Neural crest cell (in vitro differentiated cells): ENCODE measurements around the gene GSC. TPM values are rescaled to one million over a fixed set of nuclear protein-coding genes. Genes with fewer than 3 reads are reported as not detected.
"Not testable (repeated sequence)": the region's sequence is repeated elsewhere in the genome, so short reads cannot be mapped to it uniquely, and the experiment has no call there.

ENCODE experiments used
- DNase-seq: peaks from one replicate; pipeline ENCODE4 v3.0.0; 2021; ENCODE audit warnings: low read depth, mixed read lengths, low spot score
- H3K27ac Mint-ChIP-seq: one replicate; pipeline ENCODE4 v1.8.0; 2021; ENCODE audit warnings: mild to moderate bottlenecking, mixed read lengths; ENCODE audit not compliant: unreplicated experiment
- H3K27me3 Mint-ChIP-seq: 2 replicates; pipeline ENCODE4 v1.8.0; 2021; ENCODE audit warnings: low read depth, mild to moderate bottlenecking, mixed read lengths
- H3K36me3 Mint-ChIP-seq: 2 replicates; pipeline ENCODE4 v1.8.0; 2021; ENCODE audit warnings: low read depth, mild to moderate bottlenecking, mixed read lengths
- H3K4me1 Mint-ChIP-seq: 2 replicates; pipeline ENCODE4 v1.8.0; 2021; ENCODE audit warnings: mixed read lengths
- H3K4me3 Mint-ChIP-seq: one replicate; pipeline ENCODE4 v1.8.0; 2021; ENCODE audit warnings: mild to moderate bottlenecking, mixed read lengths
- H3K9me3 Mint-ChIP-seq: 2 replicates; pipeline ENCODE4 v1.8.0; 2021; ENCODE audit warnings: mixed read lengths
- total RNA-seq: library from RNA; stranded (reverse); gene quantifications from 2 replicates; pipeline ENCODE4 v1.2.1, GENCODE V29; 2021
- TF ChIP-seq, protein P1 (sequence below): fragments of 200-600 bp; sonication (generic); conservative IDR thresholded peaks from 2 replicates; pipeline ENCODE4 v1.5.0; 2021; ENCODE audit warnings: antibody characterized with exemption, mild to moderate bottlenecking

GSC gene
- total RNA-seq, 1 donor from 2014 or later = not detected

DNA sequence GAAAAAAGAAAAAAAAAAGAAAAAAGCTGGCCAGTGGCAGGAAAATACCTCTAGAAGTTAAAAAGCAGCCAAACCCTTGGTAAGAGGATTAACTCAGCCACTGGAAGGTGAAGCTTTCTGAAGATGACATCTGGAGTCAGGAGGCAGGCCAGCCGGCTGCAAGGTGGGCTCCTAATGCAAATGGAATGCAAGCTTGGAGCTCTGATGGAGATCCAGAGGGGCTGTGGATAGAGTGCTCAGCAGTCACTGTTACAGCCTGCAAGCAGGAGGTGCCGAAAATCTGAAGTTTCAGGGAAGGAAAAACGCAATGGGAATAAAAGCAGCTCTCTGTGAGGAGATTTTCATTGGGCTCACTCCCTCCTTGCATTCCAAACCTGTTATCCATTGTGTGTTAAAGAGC, 41.0 kb downstream of the GSC start:
- DNase-seq = no peak
- Mint-ChIP-seq H3K4me3 (no peak overlapping the region), H3K4me1 (no peaks in the 10 kb centered on the region)

DNA sequence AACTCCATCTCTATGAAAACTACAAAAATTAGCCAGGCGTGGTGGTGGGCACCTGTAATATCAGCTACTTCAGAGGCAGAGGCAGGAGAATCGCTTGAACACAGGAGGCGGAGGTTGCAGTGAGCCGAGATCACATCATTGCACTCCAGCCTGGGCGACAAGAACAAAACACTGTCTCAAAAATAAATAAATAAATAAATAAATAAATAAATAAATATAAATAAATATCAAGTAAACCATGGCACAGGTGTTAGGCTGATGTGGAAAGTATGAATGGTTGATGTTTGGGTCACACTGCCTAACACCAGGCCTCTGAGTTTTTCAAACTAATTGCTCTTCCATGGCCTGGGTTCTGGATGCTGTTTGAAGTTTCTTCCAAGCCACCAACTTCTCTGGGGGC, 41.5 kb downstream of the GSC start:
- not testable (repeated sequence) for H3K36me3 Mint-ChIP-seq, H3K27ac Mint-ChIP-seq, H3K4me1 Mint-ChIP-seq

More for the DNA sequence above, 41.0 kb downstream of the GSC start:
- Mint-ChIP-seq H3K27ac (no peak overlapping the region), H3K36me3 (no peaks in the 10 kb centered on the region), H3K27me3 (peaks cover 5% of the 10 kb centered on the region), H3K9me3 (peaks cover 2% of the 10 kb centered on the region)
- TF ChIP-seq, protein P1, sequence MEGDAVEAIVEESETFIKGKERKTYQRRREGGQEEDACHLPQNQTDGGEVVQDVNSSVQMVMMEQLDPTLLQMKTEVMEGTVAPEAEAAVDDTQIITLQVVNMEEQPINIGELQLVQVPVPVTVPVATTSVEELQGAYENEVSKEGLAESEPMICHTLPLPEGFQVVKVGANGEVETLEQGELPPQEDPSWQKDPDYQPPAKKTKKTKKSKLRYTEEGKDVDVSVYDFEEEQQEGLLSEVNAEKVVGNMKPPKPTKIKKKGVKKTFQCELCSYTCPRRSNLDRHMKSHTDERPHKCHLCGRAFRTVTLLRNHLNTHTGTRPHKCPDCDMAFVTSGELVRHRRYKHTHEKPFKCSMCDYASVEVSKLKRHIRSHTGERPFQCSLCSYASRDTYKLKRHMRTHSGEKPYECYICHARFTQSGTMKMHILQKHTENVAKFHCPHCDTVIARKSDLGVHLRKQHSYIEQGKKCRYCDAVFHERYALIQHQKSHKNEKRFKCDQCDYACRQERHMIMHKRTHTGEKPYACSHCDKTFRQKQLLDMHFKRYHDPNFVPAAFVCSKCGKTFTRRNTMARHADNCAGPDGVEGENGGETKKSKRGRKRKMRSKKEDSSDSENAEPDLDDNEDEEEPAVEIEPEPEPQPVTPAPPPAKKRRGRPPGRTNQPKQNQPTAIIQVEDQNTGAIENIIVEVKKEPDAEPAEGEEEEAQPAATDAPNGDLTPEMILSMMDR = no peak

DNA sequence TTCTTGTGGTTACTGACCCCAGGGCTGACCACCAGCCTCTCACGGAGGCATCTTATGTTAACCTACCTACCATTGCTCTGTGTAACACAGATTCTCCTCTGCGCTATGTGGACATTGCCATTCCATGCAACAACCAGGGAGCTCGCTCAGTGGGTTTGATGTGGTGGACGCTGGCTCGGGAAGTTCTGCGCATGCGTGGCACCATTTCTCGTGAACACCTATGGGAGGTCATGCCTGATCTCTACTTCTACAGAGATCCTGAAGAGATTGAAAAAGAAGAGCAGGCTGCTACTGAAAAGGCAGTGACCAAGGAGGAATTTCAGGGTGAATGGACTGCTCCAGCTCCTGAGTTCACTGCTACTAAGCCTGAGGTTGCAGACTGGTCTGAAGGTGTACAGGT, 43.3 kb downstream of the GSC start:
- H3K4me1 Mint-ChIP-seq, H3K9me3 Mint-ChIP-seq, H3K36me3 Mint-ChIP-seq, DNase-seq, H3K4me3 Mint-ChIP-seq, H3K27me3 Mint-ChIP-seq, H3K27ac Mint-ChIP-seq: not testable (repeated sequence)

More for the DNA sequence above, 41.5 kb downstream of the GSC start:
- not testable (repeated sequence) for H3K9me3 Mint-ChIP-seq, H3K4me3 Mint-ChIP-seq, H3K27me3 Mint-ChIP-seq, DNase-seq

DNA sequence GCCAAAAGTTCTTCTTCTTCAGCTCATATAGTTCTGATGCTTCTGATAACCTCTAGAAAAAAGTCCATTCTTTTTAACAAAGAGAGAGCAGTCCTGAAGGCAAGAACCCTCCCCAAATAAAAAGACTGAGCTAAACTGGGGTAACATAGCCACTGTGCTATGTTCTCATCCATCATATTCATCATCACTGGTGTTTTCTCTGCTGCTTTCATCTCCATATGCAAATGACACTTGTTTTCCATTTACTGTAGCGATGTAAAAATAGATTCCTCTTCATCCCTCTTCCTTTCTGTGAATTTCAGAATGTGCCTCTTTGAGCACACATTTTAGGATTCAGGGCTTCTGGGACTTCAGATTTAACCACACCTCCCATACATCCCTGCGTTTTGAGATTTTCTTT, 44.9 kb downstream of the GSC start:
- TF ChIP-seq, protein P1 = no peak
- Mint-ChIP-seq H3K4me1 (no peaks in the 10 kb centered on the region), H3K27me3 (peaks cover 5% of the 10 kb centered on the region), H3K27ac (no peak overlapping the region), H3K36me3 (no peaks in the 10 kb centered on the region), H3K4me3 (no peak overlapping the region), H3K9me3 (no peaks in the 10 kb centered on the region)
- DNase-seq = no peak

DNA sequence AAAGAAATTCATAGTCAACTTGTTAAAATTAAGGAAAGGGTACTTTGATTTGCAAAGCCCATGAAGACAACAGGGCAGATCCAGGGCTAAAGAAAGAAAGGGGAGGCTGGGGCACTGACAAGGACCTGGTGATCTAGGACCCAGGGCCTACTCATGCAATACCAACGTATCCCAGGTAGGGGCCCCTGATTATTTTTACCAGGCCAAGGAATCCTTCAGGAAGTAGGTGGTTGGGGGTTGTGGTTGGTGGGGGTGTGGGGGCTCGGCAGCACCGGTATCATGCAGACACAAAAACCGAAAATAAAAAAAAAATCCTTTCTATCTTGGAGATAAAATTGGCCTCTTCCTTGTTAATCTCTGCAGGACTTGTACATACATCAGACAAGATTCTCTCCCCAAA, 47.5 kb downstream of the GSC start:
- H3K9me3 Mint-ChIP-seq = no peaks in the 10 kb centered on the region
- no peaks in the 10 kb centered on the region for H3K36me3 Mint-ChIP-seq
- H3K4me1 Mint-ChIP-seq = no peaks in the 10 kb centered on the region
- no peak overlapping the region for H3K27ac Mint-ChIP-seq
- TF ChIP-seq, protein P1 = no peak
- H3K4me3 Mint-ChIP-seq = no peak overlapping the region
- DNase-seq = no peak
- peaks cover 5% of the 10 kb centered on the region for H3K27me3 Mint-ChIP-seq

Other genes with a start within 250 kb of the GSC start
- not detected in 2 replicates for gene SERPINA4, start 208.7 kb downstream of the GSC start, total RNA-seq
- 1.0 and 1.4 TPM in 2 replicates for gene SERPINA5, start 188.7 kb downstream of the GSC start, total RNA-seq
- not detected in 2 replicates for gene SERPINA3, start 157.7 kb downstream of the GSC start, total RNA-seq